NCI-H1417 treated with DMSO at 0.1 percent for 48 hours (cell line): ENCODE data around the gene ACRBP.
"Not testable (repeated sequence)": the region's sequence is repeated elsewhere in the genome, so short reads cannot be mapped to it uniquely, and the experiment has no call there.

ENCODE experiments used
- DNase-seq: peaks from one replicate; lab custom pipeline; 2025; lab: John Stamatoyannopoulos, UW

The ACRBP gene

GRCh38 chr12:6614513-6615172 lies 32.6 kb downstream of the ACRBP start:
- DNase-seq: no peak

DNA sequence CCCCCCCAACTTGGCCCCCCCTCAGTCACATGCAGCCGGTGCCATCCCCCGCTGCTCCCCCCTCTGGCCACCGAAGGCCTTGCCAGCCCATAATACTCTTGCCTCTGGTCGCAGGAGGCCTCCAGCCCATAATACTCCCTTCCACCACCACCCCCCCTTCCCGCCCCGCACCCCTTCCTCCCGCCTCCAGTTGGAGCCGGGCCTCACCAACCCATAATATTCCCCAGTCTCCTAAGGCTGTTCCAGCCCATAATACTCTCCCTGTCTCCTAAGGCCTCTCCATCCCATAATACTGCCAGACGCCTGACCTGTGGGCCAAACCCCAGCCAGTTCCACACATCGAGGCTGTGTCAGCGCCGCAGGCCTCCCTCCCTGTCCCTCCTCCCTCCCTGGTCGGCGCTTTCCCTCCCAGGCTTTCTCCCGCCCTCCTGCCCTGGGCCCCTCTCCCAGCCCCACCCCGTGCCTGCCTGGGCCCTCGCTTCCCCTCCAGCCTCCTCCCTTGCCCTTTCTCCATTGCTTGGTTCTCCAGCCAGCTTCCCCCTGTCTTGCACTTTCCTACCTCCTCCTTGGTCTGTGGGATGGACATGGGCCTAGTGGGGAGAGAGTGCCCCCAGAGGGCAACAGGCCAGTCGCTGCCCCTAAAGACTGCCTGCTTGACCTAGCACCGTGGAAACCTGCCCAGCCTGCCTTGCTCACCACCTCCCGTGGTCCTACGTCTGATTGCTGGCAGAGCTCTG lies 33.3 kb downstream of the ACRBP start:
- peak; percentile 98 for DNase-seq

DNA sequence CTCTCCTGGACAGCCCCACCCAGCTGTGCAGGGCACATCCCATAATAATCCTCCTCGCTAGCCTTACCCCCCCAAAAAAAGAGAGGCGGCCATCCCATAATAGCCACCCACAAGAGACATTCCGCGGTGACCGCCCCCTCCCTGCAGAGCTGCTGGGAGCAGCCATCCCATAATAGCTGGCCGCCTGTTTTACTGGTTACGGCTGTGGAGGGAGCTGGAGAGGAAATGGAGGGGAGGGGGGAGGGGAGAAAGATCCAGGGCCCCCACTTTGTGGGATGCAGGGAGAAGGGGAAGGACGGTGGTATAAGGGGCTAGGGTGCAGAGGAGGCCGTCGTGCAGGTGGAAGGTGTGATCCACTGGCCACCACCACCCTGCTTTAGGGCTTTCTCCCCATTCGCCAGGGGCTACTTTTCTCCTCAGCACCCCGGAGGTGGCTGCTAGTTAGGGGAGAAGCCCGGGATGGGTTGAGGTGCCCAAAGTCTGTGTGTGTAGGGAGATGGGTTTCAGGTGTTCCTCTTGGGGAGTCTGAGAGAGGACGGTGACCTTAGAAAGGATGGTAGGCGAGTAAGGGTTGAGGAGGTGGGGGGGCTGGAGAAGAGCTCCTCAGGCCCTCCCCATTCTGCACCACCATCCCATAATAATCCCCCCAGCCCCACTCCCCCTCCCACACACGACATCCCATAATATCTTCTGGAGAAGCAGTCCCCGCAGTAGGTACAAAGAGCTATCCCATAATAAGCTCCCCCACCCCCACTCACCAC lies 34.0 kb downstream of the ACRBP start:
- DNase-seq: peak; percentile 98

DNA sequence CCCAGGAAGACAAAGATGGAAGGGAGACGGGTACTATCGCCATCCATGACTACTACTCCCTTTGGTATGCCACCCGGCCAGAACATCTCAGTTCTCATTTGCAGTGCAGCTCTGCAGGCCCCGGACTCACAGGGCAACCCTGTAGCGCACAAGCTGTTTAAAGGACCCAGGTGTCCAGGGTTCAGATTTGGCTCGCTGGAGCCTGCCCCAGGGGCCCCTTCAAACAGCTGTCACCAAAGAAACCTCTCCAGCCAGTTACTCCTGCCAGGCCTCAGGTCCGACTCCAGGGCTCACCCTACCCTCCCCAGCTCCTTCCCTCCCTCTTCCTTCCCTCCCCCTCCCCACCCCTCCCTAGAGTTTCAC lies 34.6 kb downstream of the ACRBP start:
- no peak for DNase-seq

GRCh38 chr12:6612247-6612646 lies 35.0 kb downstream of the ACRBP start:
- no peak for DNase-seq

DNA sequence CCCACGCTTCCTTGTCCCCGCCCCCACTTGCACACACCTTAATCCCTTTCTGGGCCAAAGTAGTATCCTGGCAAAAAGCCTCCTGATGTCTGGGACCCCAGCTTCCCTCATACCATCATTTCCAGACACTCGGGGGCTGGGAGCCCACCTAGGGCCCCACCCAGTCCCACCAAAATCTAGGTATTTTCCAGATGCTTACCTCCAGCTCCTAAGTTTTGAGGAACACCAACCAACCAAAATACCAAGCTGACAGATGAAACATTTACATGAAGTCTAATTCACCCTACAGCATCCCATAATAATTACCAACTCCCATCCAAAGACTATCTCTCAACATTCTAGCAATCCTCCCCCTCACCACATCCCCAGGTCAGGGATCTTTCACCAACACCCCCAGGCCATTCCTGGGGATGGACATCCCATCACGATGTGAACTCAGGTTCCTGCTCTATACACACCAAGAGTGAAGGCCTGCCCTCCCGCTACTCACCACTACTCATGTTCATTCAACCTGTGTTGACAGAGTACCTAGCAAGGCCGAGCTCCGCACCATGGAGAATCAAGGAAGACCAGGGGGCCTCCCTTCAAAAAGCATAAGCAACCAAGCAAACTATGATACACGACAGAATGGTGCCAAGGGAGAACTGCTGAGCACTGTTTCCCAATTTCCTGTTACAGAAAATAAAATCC lies 38.5 kb downstream of the ACRBP start:
- no peak for DNase-seq

GRCh38 chr12:6607751-6608591 lies 39.3 kb downstream of the ACRBP start:
- DNase-seq: peak; percentile 83

DNA sequence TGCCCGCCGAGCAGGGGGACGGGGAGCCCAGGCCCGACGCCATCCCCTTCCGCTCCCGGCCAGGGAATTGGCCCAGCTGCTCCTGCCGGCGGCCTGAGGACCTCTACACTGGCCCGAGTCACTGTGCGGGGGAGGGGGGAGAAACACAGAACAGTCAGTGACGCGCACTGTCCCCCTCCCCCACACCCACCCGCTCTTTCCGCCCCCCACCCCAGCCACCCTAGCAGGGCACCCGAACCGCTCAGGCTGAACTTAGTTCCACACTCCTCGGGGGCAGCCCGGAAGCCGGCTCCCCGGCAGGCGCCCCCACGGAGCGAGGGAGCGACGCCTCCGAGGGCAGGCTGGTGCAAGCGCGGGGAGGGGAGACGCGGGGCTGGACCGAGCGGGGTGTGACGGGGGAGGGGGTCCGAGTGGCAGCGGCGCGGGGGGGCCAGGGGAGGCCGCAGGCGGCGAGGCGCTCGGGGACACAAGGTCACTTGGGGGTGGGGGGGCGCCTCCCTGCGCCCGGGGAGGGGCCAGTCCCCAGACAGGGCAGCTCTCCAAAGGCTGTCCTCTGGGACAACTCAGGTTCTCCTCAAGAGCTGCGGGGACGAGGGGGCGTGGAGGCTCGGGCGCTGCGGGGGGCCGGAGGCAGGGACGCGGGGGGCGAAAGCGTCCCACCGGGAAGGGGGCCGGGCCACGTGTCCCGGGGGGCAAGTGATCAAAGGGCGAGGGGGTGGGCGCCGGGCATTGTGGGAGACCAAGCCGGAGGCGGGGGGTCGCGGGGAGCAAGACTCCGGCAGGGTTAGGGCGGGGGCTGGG lies 40.7 kb downstream of the ACRBP start:
- no peak for DNase-seq

GRCh38 chr12:6605421-6606330 lies 41.6 kb downstream of the ACRBP start:
- DNase-seq: no peak

GRCh38 chr12:6604259-6605029 lies 42.8 kb downstream of the ACRBP start:
- no peak for DNase-seq

DNA sequence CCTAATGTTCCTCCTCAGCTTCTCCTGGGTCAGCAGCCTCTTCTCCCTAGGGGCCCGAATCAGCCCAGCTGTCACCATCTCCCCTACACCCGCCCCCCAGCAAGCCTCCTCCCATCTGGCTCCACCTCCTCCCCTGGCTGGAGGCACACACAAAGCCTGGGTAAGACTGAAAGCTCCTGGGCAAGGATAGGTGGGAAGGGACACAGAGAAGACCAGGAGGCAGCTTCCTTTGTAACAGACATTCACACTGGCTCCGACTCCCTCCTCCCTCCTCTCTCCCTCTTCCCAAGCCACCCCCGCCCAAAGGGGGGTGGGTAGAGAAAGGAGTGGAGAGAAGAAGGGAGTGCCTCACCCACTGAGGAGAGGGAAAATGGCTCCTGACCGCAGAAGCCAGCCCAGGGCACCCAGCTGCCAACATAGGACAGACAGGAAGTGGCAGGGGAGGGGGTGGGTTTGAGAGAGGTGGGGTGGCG lies 44.1 kb downstream of the ACRBP start:
- no peak for DNase-seq

DNA sequence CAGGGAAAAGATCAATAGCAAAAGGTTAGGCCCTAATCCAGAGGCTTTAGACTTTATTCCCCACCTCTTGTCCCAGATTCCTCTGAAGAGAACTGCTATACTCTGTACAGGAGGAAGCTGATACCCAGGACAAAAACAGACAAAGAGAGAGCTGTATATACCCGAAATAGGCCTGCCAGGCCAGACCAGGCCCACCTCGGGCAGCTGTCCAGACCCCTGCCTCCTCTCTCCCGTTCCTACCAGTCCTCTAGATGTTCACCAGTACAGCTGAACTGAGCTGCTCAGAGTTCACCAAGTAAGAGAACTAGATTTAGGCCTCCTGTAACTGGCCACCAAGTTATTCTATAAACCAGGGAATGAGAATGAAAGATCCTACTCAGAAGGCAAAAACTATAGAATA lies 44.7 kb downstream of the ACRBP start:
- DNase-seq: no peak

DNA sequence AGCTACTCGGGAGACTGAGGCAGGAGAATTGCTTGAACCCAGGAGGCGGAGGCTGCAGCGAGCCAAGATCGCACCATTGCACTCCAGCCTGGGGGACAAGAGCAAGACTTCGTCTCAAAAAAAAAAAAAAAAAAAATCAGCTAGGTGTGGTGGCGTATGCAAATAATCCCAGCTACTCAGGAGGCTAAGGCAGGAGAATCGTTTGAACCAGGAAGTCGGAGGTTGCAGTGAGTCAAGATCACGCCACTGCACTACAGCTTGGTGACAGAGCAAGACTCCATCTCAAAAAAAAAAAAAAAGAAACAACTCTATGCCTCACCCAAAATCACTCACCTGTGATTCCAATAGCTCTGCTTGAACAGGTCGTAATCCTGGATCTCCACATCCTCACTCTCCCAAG lies 51.6 kb downstream of the ACRBP start:
- not testable (repeated sequence) for DNase-seq

- DNase-seq: no peak
These were observed 55.1 kb downstream of the ACRBP start for GRCh38 chr12:6592087-6592486.
